H1 (cell line): ENCODE measurements around the gene LONP2. TPM values are rescaled to one million over a fixed set of nuclear protein-coding genes. Genes with fewer than 3 reads are reported as not detected.

Source experiments
- CEBPB ChIP-seq: IDR thresholded peaks from 2 replicates; pipeline ENCODE4 v1.6.1; 2012; ENCODE audit warnings: low read depth, low read length
- HDAC2 ChIP-seq, 2 experiments: fragments of 300-600 bp in 1 of 2; sonication (generic) in 1 of 2; IDR thresholded peaks; 2 replicates each; pipeline ENCODE4 v1.6.1; 2011 to 2012; ENCODE audit warnings: low read depth in 2 of 2, low read length in 2 of 2, mild to moderate bottlenecking in 2 of 2, moderate library complexity in 2 of 2, borderline replicate concordance in 1 of 2, inconsistent platforms in 1 of 2
- SIX5 ChIP-seq: IDR thresholded peaks from 2 replicates; pipeline ENCODE4 v1.6.1; 2011; ENCODE audit warnings: mild to moderate bottlenecking, low read depth, low read length
- polyA plus RNA-seq, 7 experiments: library from polyadenylated mRNA; depleted of rRNA in 3 of 7; stranded (reverse) in 5 of 7; unstranded in 2 of 7; fragments of >200 nt in 5 of 7; fragments of 200-250 nt in 2 of 7; gene quantifications; 1 replicate in 5 of 7; 2 replicates in 1 of 7; 4 replicates in 1 of 7; pipeline versions ENCODE4 v1.2.1 to v1.2.3, GENCODE V29; 2011 to 2013; ENCODE audit warnings: missing spikeins in 2 of 7, mixed read lengths in 2 of 7
- total RNA-seq: library from RNA; stranded (reverse); fragmentation: NEBNext Ultra II Directional; extraction: Animal tissue kit (Norgen Biotek cat#: 25700); gene quantifications from 2 replicates; pipeline ENCODE4 v1.2.1, GENCODE V29; 2021
- TF ChIP-seq, protein P1 (sequence below): IDR thresholded peaks from 2 replicates; pipeline ENCODE4 v1.6.1; 2012; ENCODE audit warnings: inconsistent platforms
- TF ChIP-seq, protein P2 (sequence below): fragments of 300-600 bp; sonication (generic); IDR thresholded peaks from 2 replicates; pipeline ENCODE4 v1.7.1; 2012; ENCODE audit warnings: low read length, moderate library complexity, mild to moderate bottlenecking, inconsistent platforms; ENCODE audit not compliant: insufficient replicate concordance

The LONP2 gene
- total and polyA plus RNA-seq, 2 of the 8 experiments (the other 6 are each of a cell fraction or from before 2014, with no cell fraction given) = 8.1 to 23.1 TPM

DNA sequence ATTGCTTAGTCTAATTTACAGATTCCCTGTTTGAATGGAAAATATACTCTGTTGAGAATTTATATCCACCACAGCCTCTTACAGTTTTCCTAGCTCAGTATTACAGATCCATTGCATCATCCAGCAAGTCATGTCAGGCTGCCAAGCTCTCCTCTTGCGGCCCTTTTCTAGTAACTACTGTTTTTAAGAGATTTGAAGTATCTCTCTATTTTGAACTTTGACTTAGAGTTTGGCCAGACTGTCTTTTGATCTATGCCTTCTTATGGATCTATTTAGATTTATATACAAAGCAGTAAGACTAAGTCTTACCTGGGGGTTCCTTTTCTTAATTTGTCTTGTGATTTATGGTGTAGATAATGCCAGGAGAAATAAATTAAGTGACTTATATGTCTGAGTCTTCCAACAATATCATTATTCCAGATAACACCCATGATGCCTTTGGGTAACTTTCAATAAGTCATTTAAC lies 56.3 kb downstream of the LONP2 start (continued):
- TF ChIP-seq SIX5 (no peak), HDAC2 (IDR thresholded peaks at IDR 0.05; ENCODE audit: borderline replicate concordance in 1 of 2, low read depth in 2 of 2, low read length in 2 of 2) (no peak), CEBPB (no peak)
- TF ChIP-seq, protein P1, sequence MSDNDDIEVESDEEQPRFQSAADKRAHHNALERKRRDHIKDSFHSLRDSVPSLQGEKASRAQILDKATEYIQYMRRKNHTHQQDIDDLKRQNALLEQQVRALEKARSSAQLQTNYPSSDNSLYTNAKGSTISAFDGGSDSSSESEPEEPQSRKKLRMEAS = no peak
- TF ChIP-seq, protein P2, sequence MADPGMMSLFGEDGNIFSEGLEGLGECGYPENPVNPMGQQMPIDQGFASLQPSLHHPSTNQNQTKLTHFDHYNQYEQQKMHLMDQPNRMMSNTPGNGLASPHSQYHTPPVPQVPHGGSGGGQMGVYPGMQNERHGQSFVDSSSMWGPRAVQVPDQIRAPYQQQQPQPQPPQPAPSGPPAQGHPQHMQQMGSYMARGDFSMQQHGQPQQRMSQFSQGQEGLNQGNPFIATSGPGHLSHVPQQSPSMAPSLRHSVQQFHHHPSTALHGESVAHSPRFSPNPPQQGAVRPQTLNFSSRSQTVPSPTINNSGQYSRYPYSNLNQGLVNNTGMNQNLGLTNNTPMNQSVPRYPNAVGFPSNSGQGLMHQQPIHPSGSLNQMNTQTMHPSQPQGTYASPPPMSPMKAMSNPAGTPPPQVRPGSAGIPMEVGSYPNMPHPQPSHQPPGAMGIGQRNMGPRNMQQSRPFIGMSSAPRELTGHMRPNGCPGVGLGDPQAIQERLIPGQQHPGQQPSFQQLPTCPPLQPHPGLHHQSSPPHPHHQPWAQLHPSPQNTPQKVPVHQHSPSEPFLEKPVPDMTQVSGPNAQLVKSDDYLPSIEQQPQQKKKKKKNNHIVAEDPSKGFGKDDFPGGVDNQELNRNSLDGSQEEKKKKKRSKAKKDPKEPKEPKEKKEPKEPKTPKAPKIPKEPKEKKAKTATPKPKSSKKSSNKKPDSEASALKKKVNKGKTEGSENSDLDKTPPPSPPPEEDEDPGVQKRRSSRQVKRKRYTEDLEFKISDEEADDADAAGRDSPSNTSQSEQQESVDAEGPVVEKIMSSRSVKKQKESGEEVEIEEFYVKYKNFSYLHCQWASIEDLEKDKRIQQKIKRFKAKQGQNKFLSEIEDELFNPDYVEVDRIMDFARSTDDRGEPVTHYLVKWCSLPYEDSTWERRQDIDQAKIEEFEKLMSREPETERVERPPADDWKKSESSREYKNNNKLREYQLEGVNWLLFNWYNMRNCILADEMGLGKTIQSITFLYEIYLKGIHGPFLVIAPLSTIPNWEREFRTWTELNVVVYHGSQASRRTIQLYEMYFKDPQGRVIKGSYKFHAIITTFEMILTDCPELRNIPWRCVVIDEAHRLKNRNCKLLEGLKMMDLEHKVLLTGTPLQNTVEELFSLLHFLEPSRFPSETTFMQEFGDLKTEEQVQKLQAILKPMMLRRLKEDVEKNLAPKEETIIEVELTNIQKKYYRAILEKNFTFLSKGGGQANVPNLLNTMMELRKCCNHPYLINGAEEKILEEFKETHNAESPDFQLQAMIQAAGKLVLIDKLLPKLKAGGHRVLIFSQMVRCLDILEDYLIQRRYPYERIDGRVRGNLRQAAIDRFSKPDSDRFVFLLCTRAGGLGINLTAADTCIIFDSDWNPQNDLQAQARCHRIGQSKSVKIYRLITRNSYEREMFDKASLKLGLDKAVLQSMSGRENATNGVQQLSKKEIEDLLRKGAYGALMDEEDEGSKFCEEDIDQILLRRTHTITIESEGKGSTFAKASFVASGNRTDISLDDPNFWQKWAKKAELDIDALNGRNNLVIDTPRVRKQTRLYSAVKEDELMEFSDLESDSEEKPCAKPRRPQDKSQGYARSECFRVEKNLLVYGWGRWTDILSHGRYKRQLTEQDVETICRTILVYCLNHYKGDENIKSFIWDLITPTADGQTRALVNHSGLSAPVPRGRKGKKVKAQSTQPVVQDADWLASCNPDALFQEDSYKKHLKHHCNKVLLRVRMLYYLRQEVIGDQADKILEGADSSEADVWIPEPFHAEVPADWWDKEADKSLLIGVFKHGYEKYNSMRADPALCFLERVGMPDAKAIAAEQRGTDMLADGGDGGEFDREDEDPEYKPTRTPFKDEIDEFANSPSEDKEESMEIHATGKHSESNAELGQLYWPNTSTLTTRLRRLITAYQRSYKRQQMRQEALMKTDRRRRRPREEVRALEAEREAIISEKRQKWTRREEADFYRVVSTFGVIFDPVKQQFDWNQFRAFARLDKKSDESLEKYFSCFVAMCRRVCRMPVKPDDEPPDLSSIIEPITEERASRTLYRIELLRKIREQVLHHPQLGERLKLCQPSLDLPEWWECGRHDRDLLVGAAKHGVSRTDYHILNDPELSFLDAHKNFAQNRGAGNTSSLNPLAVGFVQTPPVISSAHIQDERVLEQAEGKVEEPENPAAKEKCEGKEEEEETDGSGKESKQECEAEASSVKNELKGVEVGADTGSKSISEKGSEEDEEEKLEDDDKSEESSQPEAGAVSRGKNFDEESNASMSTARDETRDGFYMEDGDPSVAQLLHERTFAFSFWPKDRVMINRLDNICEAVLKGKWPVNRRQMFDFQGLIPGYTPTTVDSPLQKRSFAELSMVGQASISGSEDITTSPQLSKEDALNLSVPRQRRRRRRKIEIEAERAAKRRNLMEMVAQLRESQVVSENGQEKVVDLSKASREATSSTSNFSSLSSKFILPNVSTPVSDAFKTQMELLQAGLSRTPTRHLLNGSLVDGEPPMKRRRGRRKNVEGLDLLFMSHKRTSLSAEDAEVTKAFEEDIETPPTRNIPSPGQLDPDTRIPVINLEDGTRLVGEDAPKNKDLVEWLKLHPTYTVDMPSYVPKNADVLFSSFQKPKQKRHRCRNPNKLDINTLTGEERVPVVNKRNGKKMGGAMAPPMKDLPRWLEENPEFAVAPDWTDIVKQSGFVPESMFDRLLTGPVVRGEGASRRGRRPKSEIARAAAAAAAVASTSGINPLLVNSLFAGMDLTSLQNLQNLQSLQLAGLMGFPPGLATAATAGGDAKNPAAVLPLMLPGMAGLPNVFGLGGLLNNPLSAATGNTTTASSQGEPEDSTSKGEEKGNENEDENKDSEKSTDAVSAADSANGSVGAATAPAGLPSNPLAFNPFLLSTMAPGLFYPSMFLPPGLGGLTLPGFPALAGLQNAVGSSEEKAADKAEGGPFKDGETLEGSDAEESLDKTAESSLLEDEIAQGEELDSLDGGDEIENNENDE = no peak
